B cell (primary cell): ENCODE measurements around the gene AUTS2. TPM values are rescaled to one million over a fixed set of nuclear protein-coding genes. Genes with fewer than 3 reads are reported as not detected.

ENCODE experiments used
- ATAC-seq: fragments of 200-7000 bp; cut with Tn5 transposase; one replicate; pipeline ENCODE4 v1.10.0; 2021; ENCODE audit warnings: low read depth, mild to moderate bottlenecking, moderate number of reproducible peaks, moderate library complexity
- CTCF ChIA-PET: fragments of 350-600 bp; sonication (Branson Sonifier 250); formaldehyde crosslinking; loops from one replicate; lab custom pipeline; 2021; ENCODE audit warnings: antibody characterized with exemption, inconsistent platforms; lab: Charles Lee
- POLR2A ChIA-PET: fragments of 350-600 bp; sonication (Branson Sonifier 250); formaldehyde crosslinking; loops from one replicate; lab custom pipeline; 2021; ENCODE audit warnings: antibody characterized with exemption; lab: Charles Lee
- DNase-seq: peaks from one replicate; pipeline ENCODE4 v3.0.0; 2013
- H2AFZ ChIP-seq: 2 replicates; pipeline ENCODE4 v1.6.1; 2012; ENCODE audit warnings: mild to moderate bottlenecking, low read depth, low read length; ENCODE audit not compliant: insufficient read depth, poor library complexity, severe bottlenecking
- H3K27ac ChIP-seq, 2 donors: 1 replicate in 1 of 2; 2 replicates in 1 of 2; pipeline ENCODE4 v1.5.1; 2012 to 2013; ENCODE audit warnings: low read length in 2 of 2, mild to moderate bottlenecking in 2 of 2, moderate library complexity in 1 of 2
- H3K27me3 ChIP-seq, 4 experiments: fragments of 200-600 bp in 1 of 4; sonication (generic) in 1 of 4; replicated peaks in 1 of 4; 1 replicate in 2 of 4; 2 replicates in 2 of 4; pipeline versions ENCODE4 v1.6.1 to v1.7.0; 2013 to 2016; ENCODE audit warnings: low read length in 3 of 4, mild to moderate bottlenecking in 2 of 4, mixed read lengths in 1 of 4, moderate library complexity in 1 of 4; ENCODE audit not compliant: insufficient read depth in 4 of 4, control insufficient read depth in 3 of 4; ENCODE audit errors: control extremely low read depth in 1 of 4
- H3K36me3 ChIP-seq, 2 experiments: replicated peaks in 1 of 2; 1 replicate in 1 of 2; 2 replicates in 1 of 2; pipeline versions ENCODE4 v1.6.1 to v1.7.1; 2013; ENCODE audit warnings: low read length in 1 of 2; ENCODE audit not compliant: insufficient read depth in 2 of 2, control insufficient read depth in 1 of 2; ENCODE audit errors: control extremely low read depth in 1 of 2, extremely low read depth in 1 of 2
- H3K4me1 ChIP-seq, 2 donors: fragments of 200-600 bp in 1 of 2; sonication (generic) in 1 of 2; 1 replicate in 1 of 2; 2 replicates in 1 of 2; pipeline versions ENCODE4 v1.5.1 to v1.6.1; 2013 to 2017; ENCODE audit warnings: low read length in 2 of 2; ENCODE audit not compliant: control insufficient read depth in 2 of 2, insufficient read depth in 2 of 2
- H3K4me2 ChIP-seq: replicated peaks from 2 replicates; pipeline ENCODE3; 2012; ENCODE audit warnings: mild to moderate bottlenecking, low read depth, low read length; ENCODE audit not compliant: poor library complexity, severe bottlenecking
- H3K4me3 ChIP-seq, 5 experiments: fragments of 200-600 bp in 1 of 5; sonication (generic) in 1 of 5; 1 replicate in 3 of 5; 2 replicates in 2 of 5; pipeline versions ENCODE4 v1.5.1 to v1.7.0; 2011 to 2016; ENCODE audit warnings: low read length in 4 of 5, mild to moderate bottlenecking in 4 of 5, low read depth in 2 of 5, control low read depth in 1 of 5, moderate library complexity in 1 of 5; ENCODE audit not compliant: insufficient read depth in 1 of 5; ENCODE audit errors: control extremely low read depth in 1 of 5, extremely low read depth in 1 of 5
- H3K79me2 ChIP-seq: fragments of 200-600 bp; sonication (generic); one replicate; pipeline ENCODE4 v1.6.0; 2016; ENCODE audit warnings: low read length; ENCODE audit not compliant: control insufficient read depth, insufficient read depth
- H3K9ac ChIP-seq: fragments of 200-600 bp; sonication (generic); 2 replicates; pipeline ENCODE4 v1.6.1; 2017; ENCODE audit warnings: mild to moderate bottlenecking, low read length, moderate library complexity
- H3K9me3 ChIP-seq, 3 donors: one replicate each; pipeline versions ENCODE4 v1.6.1 to v1.7.1; 2013; ENCODE audit warnings: low read length in 2 of 3; ENCODE audit not compliant: control insufficient read depth in 2 of 3, insufficient read depth in 1 of 3; ENCODE audit errors: control extremely low read depth in 1 of 3
- H4K20me1 ChIP-seq: 2 replicates; pipeline ENCODE4 v1.6.0; 2012; ENCODE audit warnings: mild to moderate bottlenecking, low read length; ENCODE audit not compliant: insufficient read depth, control insufficient read depth, poor library complexity, severe bottlenecking
- H3K27ac Mint-ChIP-seq: one replicate; pipeline ENCODE4 v1.8.0; 2021; ENCODE audit warnings: mixed read lengths
- H3K27me3 Mint-ChIP-seq: one replicate; pipeline ENCODE4 v1.8.0; 2021; ENCODE audit warnings: mixed read lengths
- H3K4me1 Mint-ChIP-seq: one replicate; pipeline ENCODE4 v1.8.0; 2021; ENCODE audit warnings: mixed read lengths
- H3K4me3 Mint-ChIP-seq: one replicate; pipeline ENCODE4 v1.8.0; 2021; ENCODE audit warnings: mixed read lengths
- H3K9me3 Mint-ChIP-seq: one replicate; pipeline ENCODE4 v1.8.0; 2022; ENCODE audit warnings: mixed read lengths; ENCODE audit not compliant: insufficient read depth
- EZH2 ChIP-seq: IDR thresholded peaks from 2 replicates; pipeline ENCODE4 v1.6.1; 2012; ENCODE audit warnings: borderline replicate concordance, low read depth, mild to moderate bottlenecking, moderate library complexity, low read length; ENCODE audit not compliant: insufficient read depth, poor library complexity, severe bottlenecking
- WGBS: methylation state at CpG from one replicate; pipeline ENCODE4 v1.1.5; 2013; ENCODE audit warnings: missing lambda C conversion rate; ENCODE audit not compliant: insufficient coverage; 5-methylcytosine and 5-hydroxymethylcytosine counted together
- intact Hi-C: fragments of 100-400 bp; cut with micrococcal nuclease; formaldehyde crosslinking; loops from one replicate; pipeline ENCODE4 v1.10.0; 2022
- polyA plus RNA-seq: library from polyadenylated mRNA; depleted of rRNA; stranded (reverse); fragments of >200 nt; gene quantifications from 2 replicates; pipeline ENCODE4 v1.2.3, GENCODE V29; 2012
- total RNA-seq, 2 donors: library from RNA; stranded (reverse); fragments of 120-200 nt in 1 of 2; gene quantifications; 1 replicate in 1 of 2; 2 replicates in 1 of 2; pipeline versions ENCODE4 v1.2.3 to v1.2.4, GENCODE V29; 2013 to 2022
- TF ChIP-seq, protein P1 (sequence below): fragments of 200-600 bp; IDR thresholded peaks from one replicate; pipeline ENCODE4 v1.8.0; 2022; ENCODE audit warnings: antibody characterized with exemption, mild to moderate bottlenecking

The AUTS2 gene
- total and polyA plus RNA-seq, 2 donors (not counting 1 experiment from before 2014, with no cell fraction given): 22.3 to 35.0 TPM

DNA sequence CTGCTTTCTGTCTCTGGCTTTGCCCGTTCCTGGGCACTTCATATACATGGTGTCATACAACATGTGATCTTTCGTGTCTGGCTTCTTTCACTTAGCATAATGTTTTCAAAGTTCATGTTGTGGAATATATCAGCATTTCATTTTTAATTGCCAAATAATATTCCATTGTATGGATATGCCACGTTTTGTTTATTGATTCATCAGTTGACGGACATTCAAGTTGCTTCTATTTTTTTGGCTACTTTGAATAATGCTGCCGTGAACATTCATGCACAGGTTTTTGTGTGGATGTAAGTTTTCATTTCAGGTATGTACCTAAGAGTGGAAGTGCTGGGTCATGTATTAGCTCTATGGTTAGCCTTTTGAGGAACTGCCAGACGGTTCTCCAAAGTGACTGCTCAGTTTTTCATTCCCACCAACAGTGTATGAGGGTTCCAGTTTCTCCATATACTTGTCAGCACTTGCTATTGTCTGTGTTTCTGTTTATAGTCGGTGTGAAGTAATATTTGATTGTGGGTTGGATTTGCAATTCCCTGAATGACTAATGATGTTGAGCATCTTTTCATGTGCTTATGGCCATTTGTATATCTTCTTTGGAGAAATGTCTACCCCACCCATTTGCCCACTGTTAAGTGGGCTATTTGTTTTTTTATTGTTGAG, 1132.3 kb downstream of the AUTS2 start:
- H2AFZ ChIP-seq: no peak overlapping the region
- POLR2A ChIA-PET: no interaction called here
- intact Hi-C loops: no loop called here
- no peak for DNase-seq
- no peaks in the 10 kb centered on the region for H3K36me3 ChIP-seq
- CTCF ChIA-PET: no interaction called here
- H3K4me1 Mint-ChIP-seq: peaks cover 4% of the 10 kb centered on the region
- H3K27ac Mint-ChIP-seq: no peak overlapping the region
- H3K27me3 ChIP-seq: no peaks in the 10 kb centered on the region
- H3K4me1 ChIP-seq: no peaks in the 10 kb centered on the region
- no peaks in the 10 kb centered on the region for H3K27me3 Mint-ChIP-seq
- H3K27ac ChIP-seq: no peak overlapping the region
- H4K20me1 ChIP-seq: no peaks in the 10 kb centered on the region
- H3K79me2 ChIP-seq: no peaks in the 10 kb centered on the region
- 71% methylated on average over 2 of the region's 7 CpGs for WGBS
- H3K4me3 ChIP-seq: no peak overlapping the region
- H3K9ac ChIP-seq: no peak overlapping the region
- no peaks in the 10 kb centered on the region for H3K9me3 ChIP-seq
- H3K4me2 ChIP-seq: no peak overlapping the region
- no peak for ATAC-seq
- H3K9me3 Mint-ChIP-seq: peaks cover 5% of the 10 kb centered on the region
- TF ChIP-seq EZH2: no peak
- TF ChIP-seq, protein P1, sequence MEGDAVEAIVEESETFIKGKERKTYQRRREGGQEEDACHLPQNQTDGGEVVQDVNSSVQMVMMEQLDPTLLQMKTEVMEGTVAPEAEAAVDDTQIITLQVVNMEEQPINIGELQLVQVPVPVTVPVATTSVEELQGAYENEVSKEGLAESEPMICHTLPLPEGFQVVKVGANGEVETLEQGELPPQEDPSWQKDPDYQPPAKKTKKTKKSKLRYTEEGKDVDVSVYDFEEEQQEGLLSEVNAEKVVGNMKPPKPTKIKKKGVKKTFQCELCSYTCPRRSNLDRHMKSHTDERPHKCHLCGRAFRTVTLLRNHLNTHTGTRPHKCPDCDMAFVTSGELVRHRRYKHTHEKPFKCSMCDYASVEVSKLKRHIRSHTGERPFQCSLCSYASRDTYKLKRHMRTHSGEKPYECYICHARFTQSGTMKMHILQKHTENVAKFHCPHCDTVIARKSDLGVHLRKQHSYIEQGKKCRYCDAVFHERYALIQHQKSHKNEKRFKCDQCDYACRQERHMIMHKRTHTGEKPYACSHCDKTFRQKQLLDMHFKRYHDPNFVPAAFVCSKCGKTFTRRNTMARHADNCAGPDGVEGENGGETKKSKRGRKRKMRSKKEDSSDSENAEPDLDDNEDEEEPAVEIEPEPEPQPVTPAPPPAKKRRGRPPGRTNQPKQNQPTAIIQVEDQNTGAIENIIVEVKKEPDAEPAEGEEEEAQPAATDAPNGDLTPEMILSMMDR: no peak
- no peak overlapping the region for H3K4me3 Mint-ChIP-seq

DNA sequence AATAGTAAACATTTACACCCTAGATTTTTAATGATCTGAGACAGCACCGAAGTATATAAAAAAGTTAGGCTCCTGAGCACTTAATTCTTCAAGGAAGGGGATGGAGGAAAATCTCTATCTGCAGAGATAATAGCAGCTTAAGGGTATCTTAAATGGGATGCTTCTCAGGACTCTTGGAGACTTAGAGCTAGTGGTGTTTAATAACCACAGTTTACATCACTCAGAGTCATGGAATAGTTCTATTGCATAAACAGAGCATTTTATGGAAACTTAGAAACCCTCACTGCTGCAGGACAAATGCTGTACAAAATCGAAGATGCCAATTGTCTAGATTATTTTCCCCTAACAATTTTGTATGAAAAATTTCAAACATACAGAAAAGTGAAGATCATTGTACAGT, 1134.8 kb downstream of the AUTS2 start:
- Histone ChIP-seq H3K4me3 (no peak overlapping the region), H3K9ac (no peak overlapping the region), H3K79me2 (no peaks in the 10 kb centered on the region), H3K4me2 (no peak overlapping the region), H3K9me3 (no peaks in the 10 kb centered on the region), H3K4me1 (peaks cover 0 to 3% of the 10 kb centered on the region in 2 donors), H3K27ac (no peak overlapping the region), H2AFZ (no peak overlapping the region), H3K27me3 (no peaks in the 10 kb centered on the region), H3K36me3 (no peaks in the 10 kb centered on the region), H4K20me1 (no peaks in the 10 kb centered on the region)
- Mint-ChIP-seq H3K27me3 (no peaks in the 10 kb centered on the region), H3K4me1 (peaks cover 14% of the 10 kb centered on the region), H3K27ac (no peak overlapping the region), H3K9me3 (peaks cover 5% of the 10 kb centered on the region), H3K4me3 (no peak overlapping the region)
- intact Hi-C loops: no loop called here
- WGBS: no CpG with 5 or more reads among the region's 2 CpGs
- DNase-seq (no peak), ATAC-seq (no peak)
- POLR2A ChIA-PET: no interaction called here
- no peak for TF ChIP-seq EZH2
- TF ChIP-seq, protein P1: no peak
- CTCF ChIA-PET: no interaction called here
